ENCODE data around the gene CIAO2A. TPM values are rescaled to one million over a fixed set of nuclear protein-coding genes. Genes with fewer than 3 reads are reported as not detected.

The CIAO2A gene
- total and polyA plus RNA-seq, 2 donors (not counting 3 experiments of a cell fraction or from before 2014, with no cell fraction given) = 37.1 to 55.3 TPM

- Histone ChIP-seq H3K36me3 (ENCODE audit: control insufficient read depth in 2 of 2, extremely low read depth in 1 of 2, insufficient read depth in 2 of 2, low read length in 2 of 2) (no peaks in the 10 kb centered on the region), H3K4me2 (ENCODE audit: insufficient read depth, low read length) (no peak overlapping the region), H3K9ac (replicated peaks; ENCODE audit: extremely low read depth, insufficient read depth, low read length) (no peak overlapping the region), H3K9me3 (replicated peaks; ENCODE audit: control insufficient read depth, insufficient read depth, low read length) (no peaks in the 10 kb centered on the region), H2AFZ (ENCODE audit: low read depth, low read length) (no peak overlapping the region), H3K27me3 (ENCODE audit: control insufficient read depth in 2 of 2, insufficient read depth in 2 of 2, low read length in 2 of 2) (peaks cover 3 to 5% of the 10 kb centered on the region in 2 experiments), H3K4me3 (replicated peaks in 1 of 3; ENCODE audit: insufficient read depth in 1 of 3, low read depth in 1 of 3, low read length in 3 of 3) (no peak overlapping the region), H3K9me1 (replicated peaks; ENCODE audit: control insufficient read depth, extremely low read depth, insufficient read depth, low read length) (no peaks in the 10 kb centered on the region), H3K4me1 (ENCODE audit: control insufficient read depth, extremely low read depth, insufficient read depth, low read length) (peaks cover 6% of the 10 kb centered on the region), H4K20me1 (replicated peaks; ENCODE audit: control insufficient read depth, extremely low read depth, insufficient read depth, low read length) (no peaks in the 10 kb centered on the region), H3K27ac (ENCODE audit: insufficient read depth, low read depth, low read length) (no peak overlapping the region), H3K79me2 (ENCODE audit: control insufficient read depth, insufficient read depth, low read length) (no peaks in the 10 kb centered on the region)
- dilution Hi-C loops (cut with MboI; ENCODE audit: extremely low pct_ligation_motif_present, low sequenced_read_pairs) (no loop called here), intact Hi-C loops (cut with micrococcal nuclease) (no loop called here)
- no peak for DNase-seq (ENCODE audit: low read depth, low spot score)
- no peak for FAIRE-seq
- no TSS peak for BruUV-seq (replicated peaks)
- CTCF ChIA-PET = interaction anchor here (0.9 to 2.2 kb wide), 6 partner anchors 10 to 298 kb away, joined by 3 to 9 read pairs (median 4); no protein-coding TSS in a partner anchor
- POLR2A ChIA-PET = interaction anchor here (0.6 kb wide), 1 partner anchor 598 kb away, joined by 12 read pairs; no protein-coding TSS in a partner anchor
- TF ChIP-seq POLR2A (IDR thresholded peaks at IDR 0.05; ENCODE audit: low read depth, low read length) (no peak), CTCF (IDR thresholded peaks at IDR 0.05; ENCODE audit: extremely low read depth in 1 of 2, insufficient read depth in 1 of 2, low read depth in 1 of 2, low read length in 2 of 2) (no peak), MYC (IDR thresholded peaks at IDR 0.05; ENCODE audit: low read depth, low read length) (no peak), EZH2 (IDR thresholded peaks at IDR 0.05; ENCODE audit: borderline replicate concordance, low read depth, low read length, severe bottlenecking) (no peak), GATA2 (IDR thresholded peaks at IDR 0.05; ENCODE audit: insufficient read depth, insufficient read length, low read depth, low read length) (no peak), FOS (IDR thresholded peaks at IDR 0.05; ENCODE audit: borderline replicate concordance, insufficient read depth, low read length) (no peak)
Measured at GRCh38 chr15:64050281-64051092, 43.2 kb downstream of the CIAO2A start.
